Smooth muscle cell of the umbilical artery (primary cell): ENCODE measurements around the gene ZNF317. TPM values are rescaled to one million over a fixed set of nuclear protein-coding genes. Genes with fewer than 3 reads are reported as not detected.

Source experiments
- total RNA-seq: library from RNA; depleted of rRNA; stranded (reverse); fragments of >200 nt; gene quantifications from 2 replicates; pipeline ENCODE4 v1.2.3, GENCODE V29; 2014

ZNF317 gene
- total RNA-seq, result 13.1 and 17.1 TPM in 2 replicates

GRCh38 chr19:9140159-9140874, at the start of gene ZNF317:
Gene ZNF317 (plus strand): TSS chr19:9140397. CDS start chr19:9156017, 15,620 bp downstream.

DNA sequence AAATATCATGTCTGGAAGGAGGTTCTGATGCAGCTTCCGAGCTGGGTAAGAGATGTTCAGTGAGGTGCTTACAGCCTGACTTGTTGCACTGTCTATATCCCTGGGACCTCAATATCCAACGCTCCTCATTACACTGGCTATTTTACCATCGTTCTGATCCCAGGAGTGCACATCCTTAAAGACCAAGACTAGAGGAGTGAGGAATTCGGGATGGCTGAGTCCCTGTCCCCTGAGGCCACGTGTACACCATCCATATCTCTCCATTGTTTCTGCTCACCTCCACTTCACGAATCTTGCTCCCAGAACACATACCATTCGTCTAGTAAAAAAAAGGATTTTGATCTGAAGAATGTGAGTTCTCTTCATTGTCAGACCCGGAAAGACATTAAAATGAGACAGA, 32.8 kb upstream of the ZNF317 start, which contains the start of gene OR7G2:
TSS of gene OR7G2 (minus strand) at position 101 of the 400 bp plus-strand sequence. CDS start 4,232 bp downstream, outside the sequence.

GRCh38 chr19:9115307-9115813, 24.8 kb upstream of the ZNF317 start, which contains the start of gene OR7G1:
Gene OR7G1 (minus strand): TSS chr19:9115763. CDS start chr19:9115763, 0 bp downstream.

GRCh38 chr19:9126900-9127405, 13.2 kb upstream of the ZNF317 start, which contains the start of gene OR7G3:
Gene OR7G3 (minus strand): TSS chr19:9126950. CDS start chr19:9126950, 0 bp downstream.

GRCh38 chr19:9178901-9179300, 38.7 kb downstream of the ZNF317 start, which contains the start of gene OR7D2:
Gene OR7D2 (plus strand): TSS chr19:9178979. CDS start chr19:9185782, 6,803 bp downstream.

Other genes with a start within 250 kb of the ZNF317 start
- gene MUC16, start 130.0 kb upstream of the ZNF317 start, total RNA-seq, result not detected in 2 replicates
- gene OR1M1, start 53.3 kb upstream of the ZNF317 start, total RNA-seq, result not detected in 2 replicates
- not detected in 2 replicates for gene OR7G2, start 32.9 kb upstream of the ZNF317 start, total RNA-seq
- not detected in 2 replicates for gene OR7G1, start 24.6 kb upstream of the ZNF317 start, total RNA-seq
- gene OR7G3, start 13.4 kb upstream of the ZNF317 start, total RNA-seq, result not detected in 2 replicates
- gene OR7D2, start 38.6 kb downstream of the ZNF317 start, total RNA-seq, result under 0.01 TPM in 1 of 2 replicates, not detected in the other
- not detected in 2 replicates for gene OR7D4, start 79.2 kb downstream of the ZNF317 start, total RNA-seq
- not detected in 2 replicates for gene OR7E24, start 110.5 kb downstream of the ZNF317 start, total RNA-seq
- gene ZNF699, start 169.4 kb downstream of the ZNF317 start, total RNA-seq, result 15.4 and 19.0 TPM in 2 replicates
- 9.2 and 13.7 TPM in 2 replicates for gene ZNF559, start 183.8 kb downstream of the ZNF317 start, total RNA-seq
- 0.97 and 2.1 TPM in 2 replicates for gene ZNF177, start 222.6 kb downstream of the ZNF317 start, total RNA-seq